ENCODE results near the gene FBXO11.

Gene FBXO11

DNA sequence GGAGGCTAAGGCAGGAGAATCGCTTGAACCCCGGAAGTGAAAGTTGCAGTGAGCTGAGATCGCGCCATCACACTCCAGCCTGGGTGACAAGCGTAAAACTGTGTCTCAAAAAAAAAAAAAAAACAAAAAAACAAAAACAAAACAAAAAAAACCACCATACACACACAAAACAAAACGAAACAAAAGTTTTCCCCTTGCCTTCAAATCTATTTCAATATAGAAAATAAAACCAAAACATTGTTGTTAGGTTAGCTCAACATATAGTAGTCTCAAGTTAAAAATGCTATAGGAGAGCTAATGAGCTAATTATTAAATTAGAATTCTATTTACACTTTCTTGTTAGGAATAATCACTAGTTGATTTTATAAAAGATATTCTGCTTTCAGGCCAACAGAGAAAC, 43.3 kb downstream of the FBXO11 start:
- in situ Hi-C loops (cut with MboI; ENCODE audit: low sequenced_read_pairs), result loop anchor here (25.0 kb wide), 1 partner anchor 549 kb away; no protein-coding TSS in a partner anchor

DNA sequence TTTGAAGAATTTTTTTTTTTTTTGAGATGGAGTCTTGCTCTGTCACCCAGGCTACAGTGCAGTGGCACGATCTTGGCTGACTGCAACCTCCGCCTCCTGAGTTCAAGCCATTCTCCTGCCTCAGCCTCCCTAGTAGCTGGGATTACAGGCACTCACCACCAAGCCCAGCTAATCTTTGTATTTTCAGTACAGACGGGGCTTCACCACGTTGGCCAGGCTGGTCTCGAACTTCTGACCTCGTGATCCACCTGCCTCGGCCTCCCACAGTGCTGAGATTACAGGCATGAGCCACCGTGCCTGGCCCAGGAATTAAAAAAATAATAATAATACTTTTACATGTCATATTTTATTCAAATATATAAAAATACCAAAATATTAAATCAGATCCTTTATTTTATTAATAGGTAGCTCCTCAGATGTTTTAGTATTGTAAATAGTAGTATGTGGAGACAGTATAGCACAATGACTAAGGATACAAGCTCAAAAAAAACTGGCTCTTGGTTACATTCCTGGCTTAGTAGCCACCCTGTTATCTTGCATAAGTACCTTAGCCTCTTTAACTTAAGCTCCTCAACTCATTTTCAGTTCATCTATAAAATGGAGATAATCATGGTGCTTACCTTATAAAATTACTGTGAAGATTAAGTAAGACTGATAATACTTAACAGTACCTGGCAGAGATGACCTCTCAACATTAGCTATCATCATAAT, 53.1 kb downstream of the FBXO11 start:
- in situ Hi-C loops (cut with MboI; ENCODE audit: low sequenced_read_pairs), result loop anchor here (25.0 kb wide), 1 partner anchor 559 kb away; no protein-coding TSS in a partner anchor

DNA sequence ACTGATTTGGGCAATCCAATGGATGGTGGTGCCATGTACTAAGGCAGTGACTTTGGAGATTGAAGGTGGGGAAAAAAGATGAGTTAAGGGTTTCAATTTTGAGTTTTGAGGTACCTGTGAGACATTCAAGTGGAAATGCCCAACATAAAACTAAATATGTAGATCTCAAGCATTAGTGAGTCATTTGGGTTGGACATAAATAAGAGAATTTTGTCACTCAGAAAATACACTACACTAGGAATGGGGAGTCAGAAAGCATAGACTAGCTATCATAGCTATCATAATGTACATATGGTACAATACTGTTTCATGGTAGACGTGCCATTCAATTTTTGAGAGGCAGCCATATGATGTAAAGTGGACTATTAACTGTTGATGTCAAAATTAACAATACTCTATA, 56.1 kb downstream of the FBXO11 start:
- in situ Hi-C loops (cut with MboI; ENCODE audit: low sequenced_read_pairs), result loop anchor here (25.0 kb wide), 1 partner anchor 562 kb away; no protein-coding TSS in a partner anchor

DNA sequence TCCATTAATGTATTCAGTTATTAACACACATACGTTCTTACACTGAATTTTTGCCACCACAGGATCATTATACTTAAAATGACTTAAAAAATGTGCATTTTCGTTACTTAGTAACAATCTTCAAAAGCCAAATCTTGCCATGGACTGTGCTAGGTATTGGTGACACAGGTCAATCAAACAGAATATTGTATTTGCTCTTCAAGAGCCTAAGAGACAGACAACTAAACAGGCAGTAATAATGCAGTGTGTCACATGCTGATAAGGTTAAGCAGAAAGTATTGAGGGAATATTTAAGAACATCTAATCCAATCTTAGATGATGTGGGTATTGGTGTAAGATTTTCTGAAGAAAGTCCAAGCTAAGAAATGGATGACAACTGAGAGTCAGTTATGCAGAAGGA, 56.9 kb downstream of the FBXO11 start:
- in situ Hi-C loops (cut with MboI; ENCODE audit: low sequenced_read_pairs), result no loop called here

DNA sequence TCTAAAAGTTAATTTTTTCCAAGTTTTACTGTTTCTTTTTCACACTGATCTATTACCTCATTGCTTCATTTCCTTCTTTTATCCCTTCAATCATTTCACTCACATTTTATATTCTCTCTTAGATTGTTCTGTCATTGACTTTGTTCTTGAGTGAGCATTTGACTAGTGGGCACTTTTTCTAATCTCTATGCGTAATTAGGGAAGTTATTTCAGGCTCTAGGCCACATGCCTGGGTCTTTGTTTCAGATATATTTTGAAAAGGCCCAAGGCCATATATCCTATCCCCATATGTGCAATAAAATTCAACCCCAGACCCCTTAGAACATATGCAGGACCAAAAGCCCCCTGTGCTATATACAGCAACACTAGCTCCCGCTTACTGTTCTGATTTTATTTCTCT, 62.1 kb downstream of the FBXO11 start:
- in situ Hi-C loops (cut with MboI; ENCODE audit: low sequenced_read_pairs), result no loop called here

DNA sequence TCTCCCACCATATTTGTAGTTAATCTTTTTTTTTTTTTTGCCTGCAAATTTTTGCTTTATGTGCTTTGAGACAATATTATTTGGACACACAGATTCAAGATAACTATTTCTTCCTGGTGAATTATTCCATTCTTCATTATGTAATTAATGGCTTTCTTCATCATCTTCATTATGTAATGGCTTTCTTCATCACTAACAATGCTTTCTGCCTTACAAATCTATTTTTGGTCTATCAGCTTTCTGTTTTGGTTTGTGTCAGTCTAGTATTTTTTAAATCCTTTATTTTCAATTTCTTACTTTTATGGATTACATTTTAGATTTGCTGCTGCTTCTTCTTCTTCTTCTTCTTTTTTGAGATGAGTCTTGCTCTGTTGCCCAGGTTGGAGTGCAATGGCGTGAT, 62.9 kb downstream of the FBXO11 start:
- in situ Hi-C loops (cut with MboI; ENCODE audit: low sequenced_read_pairs), result no loop called here

DNA sequence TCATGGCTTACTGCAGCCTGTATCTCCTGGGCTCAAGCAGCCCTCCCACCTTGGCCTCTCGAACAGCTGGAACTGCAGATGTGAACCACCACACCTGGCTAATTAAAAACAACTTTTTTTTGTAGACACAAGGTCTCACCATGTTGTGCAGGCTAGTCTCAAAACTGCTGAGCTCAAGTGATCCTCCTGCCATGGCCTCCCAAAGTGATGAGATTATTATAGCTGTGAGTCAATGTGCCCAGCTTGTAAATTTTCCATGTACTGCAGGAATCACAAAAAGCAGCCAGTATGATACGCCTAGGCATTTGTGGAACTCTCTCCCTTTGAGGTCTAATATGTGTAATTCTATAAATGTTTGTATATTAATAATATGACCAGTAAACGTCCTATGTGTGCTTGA, 63.5 kb downstream of the FBXO11 start:
- in situ Hi-C loops (cut with MboI; ENCODE audit: low sequenced_read_pairs), result no loop called here

DNA sequence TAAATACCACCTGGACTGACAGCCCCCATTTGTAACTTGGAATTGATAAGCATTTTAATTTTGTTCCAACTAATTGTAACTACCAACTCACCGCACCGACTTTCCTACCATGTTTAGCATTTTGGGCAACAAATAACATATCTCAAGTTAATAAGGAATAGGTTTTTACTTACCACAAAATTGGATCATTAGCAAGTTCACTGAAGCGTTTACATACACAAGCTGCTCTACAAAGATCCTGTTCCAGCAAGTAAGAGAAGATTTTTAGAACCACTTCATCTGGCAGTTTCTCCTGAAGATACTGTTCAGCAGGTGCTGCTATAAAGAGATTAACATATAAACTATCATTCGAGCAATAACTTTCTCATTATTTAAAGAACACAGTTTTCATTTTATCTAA, 67.6 kb downstream of the FBXO11 start:
- in situ Hi-C loops (cut with MboI; ENCODE audit: low sequenced_read_pairs), result no loop called here

DNA sequence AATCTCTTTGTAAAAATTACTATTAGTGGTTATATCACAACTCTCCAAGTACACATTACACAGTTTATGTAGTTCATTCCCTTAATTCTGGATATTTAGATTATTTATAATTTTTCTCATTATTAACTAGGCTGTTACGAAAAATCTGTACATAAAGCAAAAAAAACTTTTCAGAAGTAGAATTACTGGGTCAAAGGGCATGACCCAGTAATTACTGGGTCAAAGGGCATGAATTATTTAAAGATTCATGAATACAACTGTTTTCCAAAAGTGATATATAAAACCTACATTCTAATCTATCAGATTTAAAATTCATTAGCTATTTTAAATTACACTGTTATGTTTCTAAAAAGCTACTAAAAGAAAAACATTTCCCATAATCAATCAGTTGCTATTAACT, 68.0 kb downstream of the FBXO11 start:
- in situ Hi-C loops (cut with MboI; ENCODE audit: low sequenced_read_pairs), result no loop called here

DNA sequence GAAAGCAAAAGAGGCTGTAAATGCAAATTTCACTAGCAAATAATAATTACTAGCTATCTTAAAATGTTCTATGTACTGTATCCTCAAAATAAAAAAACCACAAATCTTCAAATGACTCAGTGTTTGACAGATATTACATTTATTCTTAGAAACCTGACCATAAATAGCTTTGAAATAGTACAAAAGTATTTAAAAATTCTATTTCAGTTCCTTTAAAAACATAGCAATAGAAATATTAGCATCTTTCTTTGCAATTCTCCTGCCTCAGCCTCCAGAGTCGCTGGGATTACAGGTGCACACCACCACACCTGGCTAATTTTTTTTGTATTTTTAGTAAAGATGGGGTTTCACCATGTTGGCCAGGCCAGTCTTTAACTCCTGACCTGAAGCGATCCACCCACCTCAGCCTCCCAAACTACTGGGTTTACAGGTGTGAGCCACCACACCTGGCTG, 72.8 kb downstream of the FBXO11 start:
- in situ Hi-C loops (cut with MboI; ENCODE audit: low sequenced_read_pairs), result no loop called here

DNA sequence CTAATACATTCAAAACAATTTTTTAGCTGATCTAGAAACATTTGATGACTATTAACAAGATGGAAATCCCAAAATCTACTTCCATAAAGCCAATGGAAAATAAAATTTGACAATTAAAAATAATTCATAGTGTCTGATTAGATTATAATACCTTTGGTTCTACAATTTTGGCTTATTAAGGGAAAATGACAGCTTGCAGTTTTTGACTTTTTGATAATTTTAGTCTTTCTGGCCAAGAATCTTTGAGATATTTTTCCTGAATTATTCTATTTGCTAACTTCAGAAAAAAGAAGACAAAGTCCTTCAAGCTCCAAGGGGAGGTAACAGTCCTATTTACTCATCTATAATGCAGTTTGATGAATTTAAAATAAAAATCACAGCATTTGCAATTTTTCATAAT, 83.8 kb downstream of the FBXO11 start:
- in situ Hi-C loops (cut with MboI; ENCODE audit: low sequenced_read_pairs), result no loop called here

DNA sequence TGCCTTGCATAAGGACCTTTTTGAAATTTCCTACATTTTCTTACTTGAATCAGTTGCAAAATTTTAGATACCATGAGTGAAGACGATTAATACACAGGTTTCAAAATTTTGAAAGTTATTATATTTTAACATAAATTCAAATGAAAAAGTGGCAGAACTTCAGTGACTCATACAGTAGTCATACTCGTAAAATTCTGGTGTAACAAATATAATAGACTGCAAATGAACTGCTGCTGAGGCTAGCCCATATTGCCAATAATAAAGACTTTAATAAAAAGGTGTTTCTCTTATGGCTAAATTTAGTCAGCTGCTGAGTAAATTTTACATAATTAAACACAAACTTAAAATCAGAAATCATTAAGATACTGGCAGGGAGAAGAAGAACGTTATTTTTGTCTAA, 86.5 kb downstream of the FBXO11 start:
- in situ Hi-C loops (cut with MboI; ENCODE audit: low sequenced_read_pairs), result no loop called here

DNA sequence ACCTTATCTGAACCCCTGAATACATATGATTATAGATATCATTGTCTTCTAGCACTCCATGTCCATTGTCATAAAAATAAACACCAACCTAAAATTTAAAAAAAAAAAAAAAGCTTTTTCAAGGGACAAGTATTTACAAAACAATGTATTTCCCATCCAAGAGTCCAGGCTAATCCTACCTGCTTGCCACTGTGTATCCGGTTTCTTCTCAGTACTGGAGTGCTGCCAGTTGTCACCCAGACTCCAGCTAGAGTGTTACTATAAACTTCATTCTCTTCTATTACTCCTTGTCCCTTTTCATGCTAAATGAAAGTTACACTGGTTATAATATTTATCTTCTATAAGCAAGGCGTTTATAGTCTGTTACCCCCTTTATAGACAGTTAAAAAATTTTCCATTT, 87.5 kb downstream of the FBXO11 start:
- in situ Hi-C loops (cut with MboI; ENCODE audit: low sequenced_read_pairs), result no loop called here

DNA sequence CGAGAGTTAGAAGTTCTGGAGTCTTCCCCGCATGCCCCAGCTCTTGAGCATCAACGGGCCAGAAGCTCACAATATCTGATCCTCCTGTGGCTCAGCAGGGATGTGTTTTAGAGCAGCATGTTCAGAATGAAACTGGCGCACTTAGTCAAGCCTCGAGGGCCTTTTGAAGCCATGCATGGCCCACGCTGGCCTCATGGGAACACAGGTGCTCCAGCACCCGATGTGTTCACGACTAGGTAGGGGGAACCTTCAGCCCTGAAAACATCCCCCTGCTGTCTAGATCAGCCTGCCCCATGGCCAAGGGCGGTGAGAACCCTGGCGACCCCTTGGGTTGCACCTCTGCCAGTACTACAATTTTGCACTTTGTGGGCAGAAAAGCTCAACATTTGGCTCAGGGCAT, 90.5 kb downstream of the FBXO11 start:
- in situ Hi-C loops (cut with MboI; ENCODE audit: low sequenced_read_pairs), result no loop called here

DNA sequence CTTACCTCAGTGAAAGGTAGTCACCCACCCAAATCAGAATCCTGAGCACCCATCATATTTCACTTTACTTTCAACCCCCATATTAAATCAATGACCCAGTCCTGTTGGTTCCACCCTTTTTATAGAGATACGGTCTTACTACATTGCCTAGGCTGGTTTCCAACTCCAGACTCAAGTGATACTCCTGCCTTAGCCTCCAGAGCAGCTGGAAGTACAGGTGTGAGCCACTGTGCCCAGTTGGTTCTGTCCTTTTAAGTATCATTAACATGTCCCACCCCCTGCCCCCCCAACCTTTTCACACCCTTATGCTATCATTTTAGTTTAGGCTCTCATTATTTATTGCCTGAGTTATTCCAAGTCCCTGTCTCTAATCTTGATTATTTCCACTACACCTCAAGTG, 94.6 kb downstream of the FBXO11 start:
- in situ Hi-C loops (cut with MboI; ENCODE audit: low sequenced_read_pairs), result no loop called here

DNA sequence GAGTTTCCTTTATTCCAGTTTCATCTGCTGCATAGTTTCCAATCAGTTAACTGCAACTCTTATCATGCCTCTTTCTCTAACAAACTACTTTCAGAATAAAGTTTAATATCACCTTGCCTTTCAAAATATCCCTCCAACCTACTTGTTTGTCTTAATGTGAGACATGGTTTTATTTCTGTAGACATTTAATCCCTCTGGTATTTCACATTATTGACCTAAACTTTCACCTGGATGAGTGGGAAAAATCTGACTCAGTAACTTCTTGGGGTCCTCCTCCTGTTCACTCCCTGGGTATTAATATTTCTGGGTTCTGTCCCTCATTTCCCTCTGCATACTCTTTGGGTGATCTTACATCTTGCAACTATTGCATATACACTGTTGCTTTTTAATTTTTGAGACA, 95.4 kb downstream of the FBXO11 start:
- in situ Hi-C loops (cut with MboI; ENCODE audit: low sequenced_read_pairs), result no loop called here

DNA sequence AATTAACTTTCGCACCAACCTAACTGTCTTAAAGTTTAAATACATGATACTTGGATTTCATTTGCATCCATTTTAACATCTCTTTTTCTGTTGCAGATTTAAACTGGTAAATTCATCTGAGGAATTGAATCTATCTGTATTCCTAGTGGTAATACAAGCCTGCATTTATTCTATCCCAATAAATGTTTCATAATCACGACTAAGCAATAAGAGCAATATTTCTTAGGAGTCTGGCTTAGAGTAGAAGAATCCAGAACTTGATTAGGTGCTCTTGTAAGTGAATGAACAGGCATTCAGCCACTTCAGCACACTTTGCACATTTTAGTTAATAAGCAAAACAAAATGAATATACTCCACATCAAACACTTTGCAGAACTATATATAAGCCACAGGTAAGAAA, 96.4 kb downstream of the FBXO11 start:
- in situ Hi-C loops (cut with MboI; ENCODE audit: low sequenced_read_pairs), result no loop called here

DNA sequence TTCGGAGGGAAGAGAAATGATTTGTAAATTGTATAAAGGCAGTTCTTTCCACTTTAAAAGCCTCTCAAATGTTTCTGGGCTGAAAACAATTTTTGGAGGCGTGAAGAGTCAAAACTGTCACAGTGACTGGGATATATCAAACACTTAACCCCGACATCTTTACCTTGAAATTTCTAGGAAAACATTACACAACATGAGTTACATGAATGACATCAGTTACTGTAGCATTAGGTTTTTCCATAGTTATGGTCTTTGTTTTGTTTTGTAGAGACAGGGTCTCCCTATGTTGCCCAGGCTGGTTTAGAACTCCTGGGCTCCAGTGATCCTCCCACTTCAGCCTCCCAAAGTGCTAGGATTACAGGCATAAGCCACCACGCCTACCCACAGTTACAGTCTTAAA, 97.7 kb downstream of the FBXO11 start:
- in situ Hi-C loops (cut with MboI; ENCODE audit: low sequenced_read_pairs), result no loop called here

DNA sequence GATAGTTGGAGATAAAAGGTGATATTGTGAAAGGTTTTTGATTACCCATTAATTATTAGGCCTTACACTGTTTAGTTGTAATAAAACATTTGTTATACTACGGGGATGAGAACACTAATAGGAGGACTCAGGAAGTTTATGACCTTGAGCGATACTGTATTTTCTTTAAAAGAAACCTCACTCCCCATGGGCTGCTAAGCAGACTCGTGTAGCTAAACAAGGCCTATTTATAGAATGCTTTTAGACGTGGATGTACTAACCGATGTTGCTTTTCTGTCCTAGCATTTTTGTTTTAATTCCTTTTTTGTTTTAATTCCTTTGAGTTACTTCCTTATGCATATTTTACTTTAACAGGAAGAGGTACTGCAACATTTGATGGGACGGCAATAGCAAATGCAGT, 100.4 kb downstream of the FBXO11 start:
- in situ Hi-C loops (cut with MboI; ENCODE audit: low sequenced_read_pairs), result no loop called here

DNA sequence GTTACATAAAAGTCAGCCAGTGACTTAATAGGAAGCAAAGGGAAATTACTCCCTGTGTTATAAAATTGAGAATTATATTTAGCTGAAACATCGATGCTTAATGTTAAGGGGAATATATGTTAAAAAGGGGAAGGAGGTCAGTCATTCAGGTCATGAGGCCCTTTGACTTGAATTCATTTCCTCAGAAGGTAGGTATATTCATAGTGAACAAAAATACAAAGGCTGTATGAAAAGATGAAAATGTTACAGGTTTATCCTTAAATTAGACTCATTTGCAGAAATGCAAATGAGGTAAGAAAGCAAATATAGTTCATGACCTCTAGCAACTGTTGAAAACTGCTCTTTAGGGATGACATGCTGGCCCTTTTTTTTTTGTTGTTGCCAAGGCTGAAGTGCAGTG, 102.5 kb downstream of the FBXO11 start:
- in situ Hi-C loops (cut with MboI; ENCODE audit: low sequenced_read_pairs), result no loop called here

DNA sequence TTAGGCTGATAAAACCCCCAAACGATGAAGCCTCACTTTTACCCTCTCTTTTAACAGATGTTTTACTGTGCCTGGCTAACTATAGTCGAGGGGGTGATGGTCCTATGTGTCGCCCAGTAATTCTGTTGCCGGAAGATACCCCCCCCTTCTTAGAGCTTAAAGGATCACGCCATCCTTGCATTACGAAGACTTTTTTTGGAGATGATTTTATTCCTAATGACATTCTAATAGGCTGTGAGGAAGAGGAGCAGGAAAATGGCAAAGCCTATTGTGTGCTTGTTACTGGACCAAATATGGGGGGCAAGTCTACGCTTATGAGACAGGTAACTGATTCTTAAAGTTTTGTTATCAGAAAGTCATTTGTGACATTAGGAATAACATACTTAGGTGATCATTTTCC, 102.9 kb downstream of the FBXO11 start:
- in situ Hi-C loops (cut with MboI; ENCODE audit: low sequenced_read_pairs), result no loop called here

DNA sequence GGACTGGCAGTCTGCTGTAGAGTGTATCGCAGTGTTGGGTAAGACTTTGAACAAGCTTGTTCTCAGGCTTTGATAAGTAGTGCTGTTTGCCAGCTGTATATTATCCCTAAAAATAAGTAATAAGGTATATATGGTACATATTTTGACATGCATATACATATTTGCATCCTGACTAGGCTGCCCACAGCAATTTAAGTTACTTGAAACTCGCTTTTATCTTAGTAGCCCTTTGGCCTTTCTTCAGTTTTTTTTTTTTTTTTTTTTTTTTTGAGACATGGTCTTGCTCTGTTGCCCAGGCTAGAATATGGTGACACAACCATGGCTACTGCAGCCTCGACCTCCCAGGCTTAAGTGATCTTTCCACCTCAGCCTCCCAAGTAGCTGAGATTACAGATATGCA, 105.2 kb downstream of the FBXO11 start:
- in situ Hi-C loops (cut with MboI; ENCODE audit: low sequenced_read_pairs), result no loop called here

DNA sequence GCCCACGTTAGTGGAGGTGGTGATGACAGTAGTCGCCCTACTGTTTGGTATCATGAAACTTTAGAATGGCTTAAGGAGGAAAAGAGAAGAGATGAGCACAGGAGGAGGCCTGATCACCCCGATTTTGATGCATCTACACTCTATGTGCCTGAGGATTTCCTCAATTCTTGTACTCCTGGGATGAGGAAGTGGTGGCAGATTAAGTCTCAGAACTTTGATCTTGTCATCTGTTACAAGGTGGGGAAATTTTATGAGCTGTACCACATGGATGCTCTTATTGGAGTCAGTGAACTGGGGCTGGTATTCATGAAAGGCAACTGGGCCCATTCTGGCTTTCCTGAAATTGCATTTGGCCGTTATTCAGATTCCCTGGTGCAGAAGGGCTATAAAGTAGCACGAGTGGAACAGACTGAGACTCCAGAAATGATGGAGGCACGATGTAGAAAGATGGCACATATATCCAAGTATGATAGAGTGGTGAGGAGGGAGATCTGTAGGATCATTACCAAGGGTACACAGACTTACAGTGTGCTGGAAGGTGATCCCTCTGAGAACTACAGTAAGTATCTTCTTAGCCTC, 107.2 kb downstream of the FBXO11 start:
- in situ Hi-C loops (cut with MboI; ENCODE audit: low sequenced_read_pairs), result no loop called here

Data from HL-60/S4 treated with phorbol 12-myristate 13-acetate at 8.2 ng/mL for 4 days and 3 days (cell line).